Fibroblast of skin of right biceps (primary cell): Measurements from ENCODE around the gene WDR1.

Experiments
- DNase-seq: peaks from one replicate; pipeline ENCODE4 v3.0.0-alpha.2; 2013

Gene WDR1

GRCh38 chr4:10083861-10084641 is 32.5 kb downstream of the WDR1 start:
- no peak for DNase-seq

- no peak for DNase-seq
These were observed 33.2 kb downstream of the WDR1 start for GRCh38 chr4:10083331-10083771.

GRCh38 chr4:10082459-10083272 is 33.9 kb downstream of the WDR1 start:
- no peak for DNase-seq

GRCh38 chr4:10082047-10082446 is 34.6 kb downstream of the WDR1 start:
- no peak for DNase-seq

- DNase-seq: no peak
These were observed 35.4 kb downstream of the WDR1 start for GRCh38 chr4:10081218-10081606.

- no peak for DNase-seq
These were observed 35.9 kb downstream of the WDR1 start for GRCh38 chr4:10080589-10081217.

GRCh38 chr4:10079912-10080588 is 36.5 kb downstream of the WDR1 start:
- DNase-seq: no peak

GRCh38 chr4:10079256-10079655 is 37.3 kb downstream of the WDR1 start:
- no peak for DNase-seq

GRCh38 chr4:10078481-10079233 is 37.9 kb downstream of the WDR1 start:
- no peak for DNase-seq

GRCh38 chr4:10077483-10078335 is 38.9 kb downstream of the WDR1 start:
- DNase-seq: no peak

GRCh38 chr4:10077076-10077475 is 39.5 kb downstream of the WDR1 start:
- no peak for DNase-seq

GRCh38 chr4:10075953-10076391 is 40.6 kb downstream of the WDR1 start:
- no peak for DNase-seq

- DNase-seq: no peak
These were observed 41.3 kb downstream of the WDR1 start for GRCh38 chr4:10075158-10075863.

- DNase-seq: peak; percentile 65
These were observed 41.9 kb downstream of the WDR1 start for GRCh38 chr4:10074767-10075105.

- no peak for DNase-seq
These were observed 42.4 kb downstream of the WDR1 start for GRCh38 chr4:10074076-10074766.

GRCh38 chr4:10072420-10073017 is 44.1 kb downstream of the WDR1 start:
- no peak for DNase-seq

- no peak for DNase-seq
These were observed 47.4 kb downstream of the WDR1 start for GRCh38 chr4:10069075-10069642.

- no peak for DNase-seq
These were observed 49.6 kb downstream of the WDR1 start for GRCh38 chr4:10066670-10067651.
